ENCODE data around the gene RASSF8.

GRCh38 chr12:25988505-25988904, 30.0 kb downstream of the RASSF8 start:
- TF ChIP-seq POLR2A (IDR thresholded peaks at IDR 0.05) (no peak), CTCF (IDR thresholded peaks at IDR 0.05) (no peak)

Measured in heart left ventricle (tissue), 13 donors.